ENCODE measurements around the gene FOXL1.

FOXL1 gene

GRCh38 chr16:86549076-86549892 lies 29.1 kb upstream of the FOXL1 start:
- DNase-seq, result no peak

- no peak for DNase-seq
Measured at GRCh38 chr16:86549893-86550190, 28.5 kb upstream of the FOXL1 start.

- DNase-seq, result no peak
Measured at GRCh38 chr16:86550281-86550680, 28.1 kb upstream of the FOXL1 start.

GRCh38 chr16:86553356-86553755 lies 25.0 kb upstream of the FOXL1 start:
- no peak for DNase-seq

- DNase-seq, result no peak
Measured at GRCh38 chr16:86554599-86554916, 23.8 kb upstream of the FOXL1 start.

GRCh38 chr16:86554917-86555703 lies 23.2 kb upstream of the FOXL1 start, which contains the start of gene MTHFSD:
Gene MTHFSD (minus strand): TSS chr16:86555235. CDS start chr16:86555184, 51 bp downstream.
- peak; percentile 93 to 97 for DNase-seq

GRCh38 chr16:86555704-86556075 lies 22.7 kb upstream of the FOXL1 start:
- DNase-seq, result no peak

- DNase-seq, result no peak
Measured at GRCh38 chr16:86556576-86556975, 21.8 kb upstream of the FOXL1 start.

- DNase-seq, result no peak
Measured at GRCh38 chr16:86557587-86557986, 20.8 kb upstream of the FOXL1 start.

- no peak for DNase-seq
Measured at GRCh38 chr16:86558355-86559193, 19.8 kb upstream of the FOXL1 start.

- no peak for DNase-seq
Measured at GRCh38 chr16:86559802-86560305, 18.5 kb upstream of the FOXL1 start.

GRCh38 chr16:86562356-86562755 lies 16.0 kb upstream of the FOXL1 start:
- no peak for DNase-seq

- peak; percentile 84 for DNase-seq
Measured at GRCh38 chr16:86563469-86564345, 14.6 kb upstream of the FOXL1 start.

- DNase-seq, result no peak
Measured at GRCh38 chr16:86565181-86565631, 13.1 kb upstream of the FOXL1 start.

- DNase-seq, result no peak
Measured at GRCh38 chr16:86565644-86566511, 12.5 kb upstream of the FOXL1 start.

GRCh38 chr16:86566601-86566965 lies 11.8 kb upstream of the FOXL1 start, which contains the start of gene FOXC2:
Gene FOXC2 (plus strand): TSS chr16:86566829. CDS start chr16:86567336, 507 bp downstream.
- peak; percentile 30 to 43 for DNase-seq

GRCh38 chr16:86566966-86567700 lies 11.2 kb upstream of the FOXL1 start:
- no peak for DNase-seq

GRCh38 chr16:86567701-86568581 lies 10.4 kb upstream of the FOXL1 start:
- no peak for DNase-seq
